ENCODE measurements around the gene CHMP4A.

DNA sequence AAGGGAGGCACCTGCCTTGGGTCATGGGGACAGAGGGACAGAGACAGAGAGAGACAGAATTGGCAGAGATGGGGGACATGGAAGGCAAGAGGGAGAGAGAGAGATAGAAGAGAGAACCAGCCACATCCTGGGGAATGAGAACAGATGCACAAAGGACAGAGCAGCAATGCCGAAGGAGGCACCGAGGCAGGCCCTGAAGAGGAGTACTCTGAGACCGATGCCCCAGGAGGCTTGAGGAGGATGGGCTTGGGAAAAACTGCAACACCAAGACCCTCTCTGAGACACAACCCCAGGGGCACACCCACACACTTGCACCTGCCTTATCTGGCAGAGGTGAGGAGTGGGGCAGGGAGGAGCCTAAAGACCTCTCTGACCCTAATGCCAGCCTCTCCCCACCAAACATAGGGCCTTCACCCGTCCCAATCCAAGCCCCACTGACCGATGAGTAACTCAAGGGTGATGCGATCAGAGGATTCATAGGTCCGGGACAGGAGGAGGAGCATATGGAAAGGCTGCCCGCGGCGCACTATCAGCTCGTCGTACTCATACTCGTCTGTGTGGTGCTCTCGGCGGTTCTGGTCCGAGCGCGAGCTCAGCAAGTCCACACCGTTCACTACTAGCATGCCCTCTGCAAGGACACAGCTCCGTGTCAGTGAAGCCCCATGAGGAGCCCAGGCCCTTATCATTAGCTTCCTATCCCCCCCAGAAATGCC, 48.1 kb upstream of the CHMP4A start:
- TF ChIP-seq, protein P1, sequence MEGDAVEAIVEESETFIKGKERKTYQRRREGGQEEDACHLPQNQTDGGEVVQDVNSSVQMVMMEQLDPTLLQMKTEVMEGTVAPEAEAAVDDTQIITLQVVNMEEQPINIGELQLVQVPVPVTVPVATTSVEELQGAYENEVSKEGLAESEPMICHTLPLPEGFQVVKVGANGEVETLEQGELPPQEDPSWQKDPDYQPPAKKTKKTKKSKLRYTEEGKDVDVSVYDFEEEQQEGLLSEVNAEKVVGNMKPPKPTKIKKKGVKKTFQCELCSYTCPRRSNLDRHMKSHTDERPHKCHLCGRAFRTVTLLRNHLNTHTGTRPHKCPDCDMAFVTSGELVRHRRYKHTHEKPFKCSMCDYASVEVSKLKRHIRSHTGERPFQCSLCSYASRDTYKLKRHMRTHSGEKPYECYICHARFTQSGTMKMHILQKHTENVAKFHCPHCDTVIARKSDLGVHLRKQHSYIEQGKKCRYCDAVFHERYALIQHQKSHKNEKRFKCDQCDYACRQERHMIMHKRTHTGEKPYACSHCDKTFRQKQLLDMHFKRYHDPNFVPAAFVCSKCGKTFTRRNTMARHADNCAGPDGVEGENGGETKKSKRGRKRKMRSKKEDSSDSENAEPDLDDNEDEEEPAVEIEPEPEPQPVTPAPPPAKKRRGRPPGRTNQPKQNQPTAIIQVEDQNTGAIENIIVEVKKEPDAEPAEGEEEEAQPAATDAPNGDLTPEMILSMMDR (IDR thresholded peaks at IDR 0.05): no peak
- no peak for TF ChIP-seq POLR2A (IDR thresholded peaks at IDR 0.05)
